Stomach (tissue), 4 donors: ENCODE results near the gene NUMB.
A peak's percentile ranks its signal among the peaks of the same experiment; 100 is the strongest.

ENCODE experiments used
- POLR2A ChIP-seq, 4 donors: fragments of 450-650 bp; IDR thresholded peaks; one replicate each; pipeline ENCODE4 v1.6.1; 2016; ENCODE audit warnings: antibody characterized with exemption in 4 of 4, control low read depth in 2 of 4, mild to moderate bottlenecking in 1 of 4, moderate library complexity in 1 of 4
- TF ChIP-seq, protein P1 (sequence below), 7 experiments: fragments of 450-650 bp in 4 of 7; fragments of 200-600 bp in 3 of 7; sonication (generic) in 3 of 7; IDR thresholded peaks; one replicate each; pipeline ENCODE4 v1.5.1; 2016 to 2019; ENCODE audit warnings: antibody characterized with exemption in 7 of 7, control low read depth in 2 of 7, mild to moderate bottlenecking in 1 of 7

DNA sequence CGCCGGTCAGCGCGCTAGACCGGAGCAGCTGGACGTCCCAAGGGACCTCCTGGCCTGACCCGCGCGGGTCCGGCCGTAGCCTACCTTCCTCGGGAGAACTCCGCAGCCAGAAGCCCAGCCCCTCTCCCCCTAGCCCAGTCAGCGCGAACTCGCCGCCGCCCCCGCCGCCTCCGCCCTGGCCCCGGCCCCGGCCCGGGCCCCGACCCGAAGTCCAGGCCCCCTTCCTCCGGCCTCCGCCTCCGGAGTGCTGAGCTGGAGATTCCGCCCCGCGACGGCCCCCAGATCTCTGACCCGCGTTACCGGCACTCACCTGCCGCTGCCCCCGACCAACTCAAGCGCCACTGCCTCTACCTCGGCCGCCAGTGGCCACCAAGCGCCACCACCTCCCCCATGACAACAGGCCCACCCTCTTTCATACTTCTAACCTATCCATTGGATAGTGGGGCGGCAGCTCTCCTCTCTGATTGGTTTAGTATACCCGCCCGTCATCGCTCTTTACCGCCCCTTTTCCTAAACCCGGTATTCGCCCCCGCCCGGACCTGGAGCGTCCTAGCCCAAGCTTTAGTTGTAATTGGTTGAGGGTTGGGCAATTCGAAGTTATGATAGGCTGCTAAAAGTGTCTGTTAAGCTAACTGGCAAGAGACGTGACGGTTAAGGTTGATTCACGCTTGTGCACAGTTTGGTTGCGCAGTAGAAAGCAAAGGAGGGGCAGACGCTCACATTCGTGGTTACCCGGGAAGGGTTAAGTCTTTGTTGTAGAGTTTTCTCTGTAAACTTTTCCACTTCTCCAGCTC, at the start of gene NUMB:
- TF ChIP-seq, protein P1, sequence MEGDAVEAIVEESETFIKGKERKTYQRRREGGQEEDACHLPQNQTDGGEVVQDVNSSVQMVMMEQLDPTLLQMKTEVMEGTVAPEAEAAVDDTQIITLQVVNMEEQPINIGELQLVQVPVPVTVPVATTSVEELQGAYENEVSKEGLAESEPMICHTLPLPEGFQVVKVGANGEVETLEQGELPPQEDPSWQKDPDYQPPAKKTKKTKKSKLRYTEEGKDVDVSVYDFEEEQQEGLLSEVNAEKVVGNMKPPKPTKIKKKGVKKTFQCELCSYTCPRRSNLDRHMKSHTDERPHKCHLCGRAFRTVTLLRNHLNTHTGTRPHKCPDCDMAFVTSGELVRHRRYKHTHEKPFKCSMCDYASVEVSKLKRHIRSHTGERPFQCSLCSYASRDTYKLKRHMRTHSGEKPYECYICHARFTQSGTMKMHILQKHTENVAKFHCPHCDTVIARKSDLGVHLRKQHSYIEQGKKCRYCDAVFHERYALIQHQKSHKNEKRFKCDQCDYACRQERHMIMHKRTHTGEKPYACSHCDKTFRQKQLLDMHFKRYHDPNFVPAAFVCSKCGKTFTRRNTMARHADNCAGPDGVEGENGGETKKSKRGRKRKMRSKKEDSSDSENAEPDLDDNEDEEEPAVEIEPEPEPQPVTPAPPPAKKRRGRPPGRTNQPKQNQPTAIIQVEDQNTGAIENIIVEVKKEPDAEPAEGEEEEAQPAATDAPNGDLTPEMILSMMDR (IDR thresholded peaks at IDR 0.05) = peak in 1 of 7 experiments; percentile 12
- peak in 1 of 4 donors; percentile 47 for TF ChIP-seq POLR2A (IDR thresholded peaks at IDR 0.05)
